ENCODE data around the gene CCDC57. TPM values are rescaled to one million over a fixed set of nuclear protein-coding genes. Genes with fewer than 3 reads are reported as not detected.
"Not testable (repeated sequence)": the region's sequence is repeated elsewhere in the genome, so short reads cannot be mapped to it uniquely, and the experiment has no call there.

CCDC57 gene
- total RNA-seq, 4 donors from 2014 or later = 8.4 to 21.6 (median 16.4) TPM

- DNase-seq (ENCODE audit: extremely low spot score) = no peak
- no peak for TF ChIP-seq CTCF (IDR thresholded peaks at IDR 0.05)
- peak in 1 of 2 donors; percentile 8 for TF ChIP-seq POLR2AphosphoS5 (IDR thresholded peaks at IDR 0.05)
- H3K27me3 ChIP-seq = no peaks in the 10 kb centered on the region
- peaks cover 46 to 100% (median 85%) of the 10 kb centered on the region in 4 donors for H3K36me3 ChIP-seq
- WGBS = 57% methylated on average over 9 of the region's 10 CpGs
- peaks cover 0 to 25% (median 22%) of the 10 kb centered on the region in 4 donors for H3K4me1 ChIP-seq
- intact Hi-C loops (cut with DNase I) = no loop called here
- no peaks in the 10 kb centered on the region for H3K9me3 ChIP-seq
- H3K27ac ChIP-seq (replicated peaks in 1 of 4) = peak overlapping the region; percentile 10 to 60 (median 36)
- no peak overlapping the region for H3K4me3 ChIP-seq
These were observed 44.8 kb upstream of the CCDC57 start for GRCh38 chr17:82257473-82257872.

- DNase-seq (ENCODE audit: extremely low spot score) = no peak
- intact Hi-C loops (cut with DNase I) = no loop called here
- peaks cover 51 to 100% (median 85%) of the 10 kb centered on the region in 4 donors for H3K36me3 ChIP-seq
- H3K27ac ChIP-seq (replicated peaks in 1 of 4) = peak overlapping the region in 1 of 4 donors; percentile 9
- no peaks in the 10 kb centered on the region for H3K9me3 ChIP-seq
- no peak overlapping the region for H3K4me3 ChIP-seq
- peaks cover 0 to 19% (median 17%) of the 10 kb centered on the region in 4 donors for H3K4me1 ChIP-seq
- no peak for TF ChIP-seq CTCF (IDR thresholded peaks at IDR 0.05)
- TF ChIP-seq EP300 (IDR thresholded peaks at IDR 0.05) = no peak
- no peak for TF ChIP-seq POLR2AphosphoS5 (IDR thresholded peaks at IDR 0.05)
- no peak for TF ChIP-seq POLR2A (IDR thresholded peaks at IDR 0.05; ENCODE audit: low read depth)
- 87% methylated on average over 14 of the region's 14 CpGs for WGBS
- no peaks in the 10 kb centered on the region for H3K27me3 ChIP-seq
These were observed 43.7 kb upstream of the CCDC57 start for GRCh38 chr17:82256242-82256885.

GRCh38 chr17:82255402-82255972, 42.8 kb upstream of the CCDC57 start:
- intact Hi-C loops (cut with DNase I) = no loop called here
- Histone ChIP-seq H3K4me3 (no peak overlapping the region), H3K36me3 (peaks cover 51 to 100% (median 85%) of the 10 kb centered on the region in 4 donors), H3K27ac (replicated peaks in 1 of 4) (no peak overlapping the region), H3K4me1 (peaks cover under 1 to 27% (median 25%) of the 10 kb centered on the region in 4 donors), H3K9me3 (no peaks in the 10 kb centered on the region), H3K27me3 (no peaks in the 10 kb centered on the region)
- TF ChIP-seq CTCF (IDR thresholded peaks at IDR 0.05) = no peak
- no peak for TF ChIP-seq POLR2A (IDR thresholded peaks at IDR 0.05; ENCODE audit: low read depth)
- TF ChIP-seq EP300 (IDR thresholded peaks at IDR 0.05) = no peak
- no peak for TF ChIP-seq POLR2AphosphoS5 (IDR thresholded peaks at IDR 0.05)
- DNase-seq (ENCODE audit: extremely low spot score) = no peak
- 73% methylated on average over 14 of the region's 15 CpGs for WGBS

- H3K4me1 ChIP-seq = peaks cover 8 to 33% (median 32%) of the 10 kb centered on the region in 4 donors
- peaks cover 56 to 100% (median 85%) of the 10 kb centered on the region in 4 donors for H3K36me3 ChIP-seq
- H3K9me3 ChIP-seq; DNase-seq (ENCODE audit: extremely low spot score); H3K27me3 ChIP-seq; H3K4me3 ChIP-seq; H3K27ac ChIP-seq (replicated peaks in 1 of 4); intact Hi-C loops (cut with DNase I): not testable (repeated sequence)
- WGBS = 94% methylated on average over 18 of the region's 33 CpGs
These were observed 42.1 kb upstream of the CCDC57 start for GRCh38 chr17:82254746-82255145.

GRCh38 chr17:82254096-82254495, 41.5 kb upstream of the CCDC57 start:
- H3K9me3 ChIP-seq; H3K27ac ChIP-seq (replicated peaks in 1 of 4); intact Hi-C loops (cut with DNase I); DNase-seq (ENCODE audit: extremely low spot score); H3K4me3 ChIP-seq; H3K27me3 ChIP-seq: not testable (repeated sequence)
- Histone ChIP-seq H3K4me1 (peaks cover 8 to 39% (median 34%) of the 10 kb centered on the region in 4 donors), H3K36me3 (peaks cover 63 to 100% (median 86%) of the 10 kb centered on the region in 4 donors)
- 96% methylated on average over 25 of the region's 39 CpGs for WGBS

Data from esophagus muscularis mucosa (tissue), 4 donors.